Uterus (tissue), 4 donors: ENCODE data around the gene SCAF8. TPM values are rescaled to one million over a fixed set of nuclear protein-coding genes. Genes with fewer than 3 reads are reported as not detected.
"Not testable (repeated sequence)": the region's sequence is repeated elsewhere in the genome, so short reads cannot be mapped to it uniquely, and the experiment has no call there.

Experiments
- DNase-seq, 2 donors: peaks; one replicate each; pipeline ENCODE4 v3.0.0-alpha.2; 2019 to 2020
- H3K27ac ChIP-seq, 2 donors: fragments of 200-600 bp; sonication (generic); 1 replicate in 1 of 2; 2 replicates in 1 of 2; pipeline ENCODE4 v1.5.1; 2016 to 2018
- H3K27me3 ChIP-seq, 2 donors: fragments of 200-600 bp; sonication (generic); one replicate each; pipeline ENCODE4 v1.5.1; 2018 to 2019; ENCODE audit warnings: control low read depth in 1 of 2
- H3K36me3 ChIP-seq, 2 donors: fragments of 200-600 bp; sonication (generic); one replicate each; pipeline ENCODE4 v1.5.1; 2019; ENCODE audit warnings: control low read depth in 1 of 2
- H3K4me1 ChIP-seq, 2 donors: fragments of 200-600 bp; sonication (generic); one replicate each; pipeline ENCODE4 v1.5.1; 2018 to 2019; ENCODE audit warnings: control low read depth in 1 of 2
- H3K4me3 ChIP-seq, 2 donors: fragments of 200-600 bp; sonication (generic); 1 replicate in 1 of 2; 2 replicates in 1 of 2; pipeline ENCODE4 v1.5.1; 2018 to 2019; ENCODE audit warnings: mild to moderate bottlenecking in 1 of 2
- H3K9me3 ChIP-seq, 2 donors: fragments of 200-600 bp; sonication (generic); one replicate each; pipeline ENCODE4 v1.5.1; 2019; ENCODE audit warnings: control low read depth in 1 of 2
- CTCF ChIP-seq, 4 experiments: fragments of 200-600 bp in 2 of 4; fragments of 450-650 bp in 2 of 4; sonication (generic) in 2 of 4; IDR thresholded peaks; one replicate each; pipeline ENCODE4 v1.5.1; 2016 to 2019; ENCODE audit warnings: antibody characterized with exemption in 4 of 4, mild to moderate bottlenecking in 2 of 4, moderate library complexity in 1 of 4
- POLR2A ChIP-seq, 2 donors: fragments of 450-650 bp; IDR thresholded peaks; one replicate each; pipeline ENCODE4 v1.6.1; 2016; ENCODE audit warnings: antibody characterized with exemption in 2 of 2, mild to moderate bottlenecking in 1 of 2, moderate library complexity in 1 of 2
- intact Hi-C: fragments of 100-400 bp; cut with DNase I; formaldehyde crosslinking; loops from one replicate; pipeline ENCODE4 v1.15.1; 2023; ENCODE audit warnings: low total_unique reads
- total RNA-seq, 4 donors: library from RNA; depleted of rRNA in 3 of 4; stranded (reverse); fragments of >200 nt in 3 of 4; gene quantifications; one replicate each; pipeline versions ENCODE4 v1.1.0 to v1.2.4, GENCODE V29; 2014 to 2023
- donor health status: DM: yes; HTN: yes; CAD: no.

SCAF8 gene
- total RNA-seq, 4 donors from 2014 or later, result 28.7 to 85.9 (median 53.8) TPM

GRCh38 chr6:154765273-154765672, 32.1 kb downstream of the SCAF8 start:
- intact Hi-C loops, result no loop called here
- Histone ChIP-seq H3K4me3 (no peak overlapping the region), H3K27me3 (no peaks in the 10 kb centered on the region), H3K4me1 (peaks cover 0 to 7% of the 10 kb centered on the region in 2 donors), H3K27ac (peak overlapping the region in 1 of 2 donors; percentile 4), H3K36me3 (no peaks in the 10 kb centered on the region), H3K9me3 (no peaks in the 10 kb centered on the region)
- TF ChIP-seq CTCF (IDR thresholded peaks at IDR 0.05) (no peak), POLR2A (IDR thresholded peaks at IDR 0.05) (no peak)
- DNase-seq, result no peak

GRCh38 chr6:154766288-154766687, 33.1 kb downstream of the SCAF8 start:
- intact Hi-C loops, result no loop called here
- H3K4me1 ChIP-seq, result peaks cover 4 to 7% of the 10 kb centered on the region in 2 donors
- no peak overlapping the region for H3K27ac ChIP-seq

GRCh38 chr6:154767003-154767723, 33.9 kb downstream of the SCAF8 start:
- Histone ChIP-seq H3K27ac (no peak overlapping the region), H3K36me3 (no peaks in the 10 kb centered on the region), H3K9me3 (no peaks in the 10 kb centered on the region), H3K27me3 (no peaks in the 10 kb centered on the region), H3K4me3 (no peak overlapping the region), H3K4me1 (peaks cover 4 to 7% of the 10 kb centered on the region in 2 donors)
- DNase-seq, result no peak
- TF ChIP-seq CTCF (IDR thresholded peaks at IDR 0.05) (no peak), POLR2A (IDR thresholded peaks at IDR 0.05) (no peak)
- intact Hi-C loops, result no loop called here

More at GRCh38 chr6:154766288-154766687, 33.1 kb downstream of the SCAF8 start:
- Histone ChIP-seq H3K4me3 (no peak overlapping the region), H3K36me3 (no peaks in the 10 kb centered on the region), H3K27me3 (no peaks in the 10 kb centered on the region), H3K9me3 (no peaks in the 10 kb centered on the region)
- TF ChIP-seq CTCF (IDR thresholded peaks at IDR 0.05) (no peak), POLR2A (IDR thresholded peaks at IDR 0.05) (no peak)
- no peak for DNase-seq

- intact Hi-C loops, result no loop called here
- Histone ChIP-seq H3K27ac (no peak overlapping the region), H3K36me3 (no peaks in the 10 kb centered on the region), H3K27me3 (no peaks in the 10 kb centered on the region), H3K4me3 (no peak overlapping the region), H3K9me3 (no peaks in the 10 kb centered on the region), H3K4me1 (peaks cover 4 to 7% of the 10 kb centered on the region in 2 donors)
- no peak for TF ChIP-seq POLR2A (IDR thresholded peaks at IDR 0.05)
- TF ChIP-seq CTCF (IDR thresholded peaks at IDR 0.05), result no peak
- no peak for DNase-seq
Measured at GRCh38 chr6:154768280-154768679, 35.1 kb downstream of the SCAF8 start.

- no peak overlapping the region for H3K27ac ChIP-seq
- H3K4me3 ChIP-seq, result no peak overlapping the region
- no peaks in the 10 kb centered on the region for H3K27me3 ChIP-seq
- DNase-seq, result no peak
- intact Hi-C loops, result no loop called here
- TF ChIP-seq POLR2A (IDR thresholded peaks at IDR 0.05), result no peak
- TF ChIP-seq CTCF (IDR thresholded peaks at IDR 0.05), result no peak
- no peaks in the 10 kb centered on the region for H3K9me3 ChIP-seq
- H3K4me1 ChIP-seq, result peaks cover 0 to 4% of the 10 kb centered on the region in 2 donors
- no peaks in the 10 kb centered on the region for H3K36me3 ChIP-seq
Measured at GRCh38 chr6:154773610-154774089, 40.4 kb downstream of the SCAF8 start.

GRCh38 chr6:154779157-154779556, 45.9 kb downstream of the SCAF8 start:
- H3K4me3 ChIP-seq, intact Hi-C loops, H3K4me1 ChIP-seq, H3K27ac ChIP-seq, DNase-seq, H3K27me3 ChIP-seq, H3K9me3 ChIP-seq, H3K36me3 ChIP-seq: not testable (repeated sequence)
